Cerebellar nuclear complex (tissue), 1 donor: Measurements from ENCODE around the gene TMEM151B.

Experiments used
- DNase-seq, 2 experiments: peaks; one replicate each; lab custom pipeline; 2025; lab: John Stamatoyannopoulos, UW

Gene TMEM151B

DNA sequence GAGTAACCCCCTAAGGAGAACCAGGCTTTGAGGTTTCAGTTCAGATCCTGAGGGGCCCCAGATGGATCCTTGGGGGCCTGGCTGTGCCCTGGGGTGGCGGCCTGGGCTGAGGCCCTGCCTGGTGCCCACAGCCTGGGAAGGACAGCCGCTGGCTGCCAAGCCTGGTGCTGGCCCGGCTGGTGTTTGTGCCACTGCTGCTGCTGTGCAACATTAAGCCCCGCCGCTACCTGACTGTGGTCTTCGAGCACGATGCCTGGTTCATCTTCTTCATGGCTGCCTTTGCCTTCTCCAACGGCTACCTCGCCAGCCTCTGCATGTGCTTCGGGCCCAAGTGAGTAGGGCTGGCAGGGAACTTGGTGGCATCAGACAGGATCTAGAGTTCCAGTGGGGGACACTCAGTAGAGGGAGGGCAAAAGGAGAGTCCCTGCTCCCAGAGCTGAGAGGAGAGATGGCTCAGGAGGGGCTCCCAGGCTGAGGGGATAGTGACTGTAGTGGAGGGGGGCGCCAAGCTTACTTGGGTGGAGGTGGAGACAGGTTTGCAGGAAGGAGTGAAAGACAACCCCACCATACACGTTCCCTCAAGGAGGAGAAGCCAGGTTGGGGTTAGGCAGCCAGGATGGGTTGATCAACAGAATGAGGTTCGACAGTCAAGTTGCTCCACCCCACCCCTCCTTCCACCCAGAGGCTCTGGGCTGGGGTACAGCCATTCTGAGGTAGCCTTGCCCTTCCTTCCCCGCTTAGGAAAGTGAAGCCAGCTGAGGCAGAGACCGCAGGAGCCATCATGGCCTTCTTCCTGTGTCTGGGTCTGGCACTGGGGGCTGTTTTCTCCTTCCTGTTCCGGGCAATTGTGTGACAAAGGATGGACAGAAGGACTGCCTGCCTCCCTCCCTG lies 37.3 kb upstream of the TMEM151B start:
- no peak for DNase-seq

DNA sequence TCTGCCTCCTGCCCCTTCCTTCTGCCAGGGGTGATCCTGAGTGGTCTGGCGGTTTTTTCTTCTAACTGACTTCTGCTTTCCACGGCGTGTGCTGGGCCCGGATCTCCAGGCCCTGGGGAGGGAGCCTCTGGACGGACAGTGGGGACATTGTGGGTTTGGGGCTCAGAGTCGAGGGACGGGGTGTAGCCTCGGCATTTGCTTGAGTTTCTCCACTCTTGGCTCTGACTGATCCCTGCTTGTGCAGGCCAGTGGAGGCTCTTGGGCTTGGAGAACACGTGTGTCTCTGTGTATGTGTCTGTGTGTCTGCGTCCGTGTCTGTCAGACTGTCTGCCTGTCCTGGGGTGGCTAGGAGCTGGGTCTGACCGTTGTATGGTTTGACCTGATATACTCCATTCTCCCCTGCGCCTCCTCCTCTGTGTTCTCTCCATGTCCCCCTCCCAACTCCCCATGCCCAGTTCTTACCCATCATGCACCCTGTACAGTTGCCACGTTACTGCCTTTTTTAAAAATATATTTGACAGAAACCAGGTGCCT lies 36.6 kb upstream of the TMEM151B start:
- DNase-seq: no peak

DNA sequence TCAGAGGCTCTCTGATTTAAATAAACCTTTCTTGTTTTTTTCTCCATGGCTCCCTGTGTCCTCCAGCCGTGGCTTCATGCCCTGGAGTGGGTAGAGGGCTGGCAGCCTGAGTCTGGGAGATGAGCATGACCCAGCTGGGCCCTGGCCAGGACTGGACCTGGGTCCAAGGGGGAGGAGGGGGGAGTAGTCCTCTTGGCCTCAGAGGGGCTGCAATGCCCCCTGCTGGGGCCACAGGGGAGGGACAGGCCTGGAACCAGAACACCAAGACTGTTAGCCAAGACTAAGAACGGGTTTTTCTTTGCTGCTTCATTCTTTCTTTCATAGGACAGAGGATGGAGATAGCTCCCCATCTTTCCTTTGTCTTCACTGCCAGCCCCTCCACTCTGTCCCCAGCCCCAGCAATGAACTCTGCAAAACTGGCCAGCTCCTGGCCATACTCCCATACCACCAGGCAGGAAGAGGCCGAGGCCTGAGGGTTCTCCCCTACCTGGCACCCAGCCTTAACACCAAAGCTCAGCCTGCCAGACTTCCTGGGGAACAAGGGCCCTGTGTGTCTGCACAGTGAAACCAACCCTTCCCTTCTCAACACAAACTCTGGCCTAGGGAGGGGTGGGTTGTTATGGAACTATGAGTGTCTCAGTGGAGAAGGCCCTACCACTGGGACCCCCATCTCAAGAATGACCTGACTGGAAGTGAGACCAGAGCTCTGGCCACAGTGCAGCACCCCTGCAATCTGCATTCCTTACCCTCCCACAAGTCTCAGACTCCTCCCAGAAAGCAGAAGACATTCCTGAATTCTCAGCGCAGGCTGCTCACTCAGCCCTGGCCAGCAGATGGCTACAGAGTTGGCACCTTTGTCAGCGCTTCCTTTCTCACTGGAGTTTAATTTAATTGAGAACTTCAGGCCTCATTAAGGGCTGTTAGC lies 35.9 kb upstream of the TMEM151B start:
- DNase-seq: peak in 1 of 2 experiments; percentile 75

DNA sequence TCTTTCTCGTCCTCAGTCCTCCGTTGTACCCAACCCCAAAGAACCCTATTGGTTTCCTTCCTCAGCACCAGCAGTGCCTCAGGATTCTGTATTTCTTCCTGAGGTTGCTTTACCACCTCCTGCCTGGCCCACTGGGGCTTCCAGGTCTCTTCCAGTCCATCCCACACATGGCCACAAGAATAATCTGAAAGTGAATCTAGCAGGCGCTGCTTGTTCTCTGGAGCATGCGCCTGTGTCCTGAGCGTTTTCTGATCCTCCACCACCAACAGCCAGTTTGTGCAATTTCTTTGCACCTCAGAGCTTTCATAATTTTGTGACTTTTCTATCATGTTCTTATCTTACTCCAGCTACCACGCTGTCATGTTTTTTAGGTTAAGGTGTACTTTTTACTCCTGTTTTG lies 35.0 kb upstream of the TMEM151B start:
- DNase-seq: no peak

DNA sequence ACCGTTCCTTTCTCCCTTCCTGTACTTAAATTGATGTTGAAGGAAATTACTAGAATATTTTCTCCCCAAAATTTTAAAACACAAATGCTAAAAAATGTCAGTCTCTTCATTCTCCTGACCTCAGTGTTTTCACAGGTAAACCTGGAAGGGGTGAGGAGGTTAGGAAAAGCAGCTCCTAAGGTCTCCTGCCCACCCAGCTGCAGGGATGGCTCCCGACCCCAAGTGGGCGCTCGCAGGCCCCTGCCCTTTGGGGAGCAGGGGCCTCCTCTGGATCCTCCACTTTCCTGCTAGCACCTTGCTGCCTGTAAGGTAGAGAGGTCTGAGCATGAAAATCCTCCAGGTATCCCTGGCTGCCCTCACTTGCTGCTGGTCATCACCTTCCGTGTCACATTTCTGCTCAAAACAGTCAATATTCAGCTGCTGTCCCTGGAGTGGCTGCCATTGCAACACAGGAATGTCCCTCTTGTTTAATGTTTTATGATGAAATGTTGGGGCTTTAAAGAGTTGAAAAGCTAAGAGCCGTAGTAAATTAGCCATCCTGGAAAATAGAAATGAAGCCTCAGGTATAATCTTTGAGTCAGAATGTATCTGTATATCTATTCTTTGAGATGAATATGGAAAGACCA lies 34.2 kb upstream of the TMEM151B start:
- no peak for DNase-seq

DNA sequence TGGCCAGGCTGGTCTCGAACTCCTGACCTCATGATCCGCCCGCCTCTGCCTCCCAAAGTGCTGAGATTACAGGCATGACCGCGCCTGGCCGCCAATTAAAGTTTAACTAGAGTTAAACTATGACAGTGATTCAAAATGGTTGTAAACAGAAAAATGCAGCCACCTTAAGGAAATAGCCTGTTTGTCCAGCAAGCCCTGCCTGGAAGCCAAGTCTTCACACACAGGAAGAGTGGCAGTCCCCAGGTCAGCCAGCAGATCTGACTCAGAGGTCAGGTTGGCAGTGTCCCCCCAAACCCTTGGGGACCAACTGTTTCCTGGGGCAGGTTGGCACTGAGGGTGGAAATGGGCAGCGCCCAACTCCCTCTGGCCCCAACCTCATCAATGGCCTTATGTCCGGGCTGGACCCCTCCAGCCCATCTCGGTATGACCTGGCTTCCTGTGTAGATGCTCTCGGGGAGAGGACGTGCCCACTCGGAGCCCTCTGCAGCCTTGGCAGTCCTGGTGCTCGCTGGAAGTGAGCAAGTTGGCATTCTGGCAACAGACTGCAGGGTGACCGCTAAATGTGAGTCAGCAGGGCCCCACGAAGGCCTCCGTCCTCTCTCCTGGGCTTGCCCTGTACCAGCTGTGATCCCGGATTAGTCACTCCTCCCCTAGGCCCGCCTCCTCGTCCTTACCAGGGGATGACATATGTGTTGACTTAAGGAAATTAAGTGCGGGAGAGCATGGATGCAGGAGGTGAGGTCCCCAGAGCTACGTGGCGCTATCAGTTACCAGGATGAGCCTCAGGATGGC lies 33.0 kb upstream of the TMEM151B start:
- DNase-seq: peak in 1 of 2 experiments; percentile 42

DNA sequence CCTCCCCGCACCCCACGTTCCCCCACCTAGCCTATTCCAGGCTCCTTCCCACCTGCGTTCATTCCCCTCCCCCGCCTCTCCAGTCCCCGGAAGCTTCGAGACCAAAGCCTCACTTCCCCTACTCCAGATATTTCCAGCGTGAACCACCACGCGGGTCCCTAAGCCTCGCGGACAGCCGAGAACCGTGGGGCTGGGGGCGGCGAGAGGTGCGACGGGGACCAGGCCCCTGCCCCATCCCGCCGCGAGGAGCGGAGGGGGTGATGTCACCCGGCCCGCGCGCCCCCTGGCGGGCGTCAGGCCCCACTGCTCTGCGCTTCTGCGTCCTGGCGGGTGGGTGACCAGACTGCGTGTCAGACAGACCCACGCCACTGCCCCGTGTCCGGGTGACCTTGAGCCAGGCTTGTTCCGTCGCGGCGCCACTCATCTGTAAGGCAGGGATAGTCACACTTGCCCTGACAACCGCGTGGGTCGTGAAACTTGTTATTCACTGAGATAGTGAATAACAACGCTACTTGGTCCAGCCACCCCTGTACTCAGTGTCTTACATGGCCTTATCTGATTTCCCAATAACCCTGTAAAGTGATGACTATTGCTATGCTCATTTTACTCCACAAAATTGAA lies 32.3 kb upstream of the TMEM151B start:
- DNase-seq: peak in 1 of 2 experiments; percentile 39

DNA sequence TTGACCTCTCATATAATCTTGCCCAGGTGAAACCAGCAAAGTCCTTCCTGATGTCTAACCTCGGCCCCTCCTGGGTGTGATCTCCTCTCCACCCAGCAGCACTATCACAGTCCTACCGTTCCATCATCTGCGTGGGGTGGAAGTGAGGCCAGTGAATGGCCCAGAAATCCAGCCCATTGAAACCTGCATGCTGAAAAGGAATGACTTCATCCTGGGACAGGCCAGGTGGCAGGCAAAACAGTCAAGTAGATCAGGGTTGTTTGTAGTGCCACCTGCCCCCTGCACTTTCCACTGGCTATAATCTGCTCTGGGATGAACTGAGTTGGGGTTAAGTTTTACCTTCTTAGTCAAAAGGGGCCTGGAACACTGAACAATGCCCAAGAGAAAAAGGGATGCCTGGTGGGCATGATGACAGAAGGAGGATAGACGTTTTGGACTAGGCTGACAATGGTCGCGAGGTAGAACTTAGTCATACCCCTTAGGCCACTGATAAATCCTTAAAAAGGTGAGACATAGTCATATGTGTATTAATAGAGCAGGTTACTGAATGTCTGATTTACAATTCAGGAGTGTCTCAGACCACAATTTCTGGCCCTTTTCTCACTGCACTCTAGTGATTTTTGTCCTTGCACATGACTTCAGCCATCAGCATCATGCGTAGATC lies 31.4 kb upstream of the TMEM151B start:
- DNase-seq: no peak

DNA sequence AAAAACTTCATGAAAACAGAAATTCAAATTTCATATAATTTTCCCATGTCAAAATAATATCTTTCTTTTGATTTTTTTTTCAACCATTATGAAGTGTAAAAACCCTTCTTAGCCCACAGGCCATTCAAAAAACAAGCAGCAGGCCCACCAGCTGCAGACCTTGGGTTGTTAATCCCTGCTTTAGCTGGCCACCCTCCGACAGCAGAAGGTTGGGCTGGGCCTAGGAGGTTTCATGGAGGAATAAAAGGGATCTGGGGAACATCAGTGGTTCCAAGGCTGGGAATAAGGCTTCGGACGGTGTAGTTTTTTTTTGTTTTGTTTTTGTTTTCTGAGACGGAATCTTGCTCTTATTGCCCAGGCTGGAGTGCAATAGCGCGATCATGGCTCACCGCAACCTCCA lies 26.9 kb upstream of the TMEM151B start:
- DNase-seq: no peak

DNA sequence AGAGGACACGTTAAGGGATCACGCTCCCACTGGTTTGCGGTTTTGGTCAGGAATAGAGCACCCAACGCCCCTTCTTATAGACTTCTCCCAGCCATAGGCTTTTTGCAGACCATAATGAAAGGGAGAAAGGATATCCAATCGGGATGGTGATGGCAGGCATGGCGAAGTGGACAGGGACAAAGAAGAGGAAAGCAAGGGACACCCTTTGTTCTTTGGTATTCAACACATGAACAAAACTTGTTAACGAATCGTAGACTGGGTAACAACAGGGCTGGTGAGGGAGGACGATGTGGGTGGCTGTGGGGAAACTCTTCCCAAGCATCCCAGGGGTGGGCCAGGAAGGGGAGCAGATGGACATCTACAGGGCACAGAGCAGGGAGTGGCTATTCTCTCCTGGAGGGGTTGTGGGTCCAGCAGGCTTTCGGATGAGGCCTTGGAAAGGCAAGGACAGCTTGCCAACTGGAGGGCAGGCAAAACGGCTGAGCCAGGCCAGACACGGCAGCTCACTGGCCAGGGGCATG lies 24.8 kb upstream of the TMEM151B start:
- peak in 1 of 2 experiments; percentile 63 for DNase-seq

DNA sequence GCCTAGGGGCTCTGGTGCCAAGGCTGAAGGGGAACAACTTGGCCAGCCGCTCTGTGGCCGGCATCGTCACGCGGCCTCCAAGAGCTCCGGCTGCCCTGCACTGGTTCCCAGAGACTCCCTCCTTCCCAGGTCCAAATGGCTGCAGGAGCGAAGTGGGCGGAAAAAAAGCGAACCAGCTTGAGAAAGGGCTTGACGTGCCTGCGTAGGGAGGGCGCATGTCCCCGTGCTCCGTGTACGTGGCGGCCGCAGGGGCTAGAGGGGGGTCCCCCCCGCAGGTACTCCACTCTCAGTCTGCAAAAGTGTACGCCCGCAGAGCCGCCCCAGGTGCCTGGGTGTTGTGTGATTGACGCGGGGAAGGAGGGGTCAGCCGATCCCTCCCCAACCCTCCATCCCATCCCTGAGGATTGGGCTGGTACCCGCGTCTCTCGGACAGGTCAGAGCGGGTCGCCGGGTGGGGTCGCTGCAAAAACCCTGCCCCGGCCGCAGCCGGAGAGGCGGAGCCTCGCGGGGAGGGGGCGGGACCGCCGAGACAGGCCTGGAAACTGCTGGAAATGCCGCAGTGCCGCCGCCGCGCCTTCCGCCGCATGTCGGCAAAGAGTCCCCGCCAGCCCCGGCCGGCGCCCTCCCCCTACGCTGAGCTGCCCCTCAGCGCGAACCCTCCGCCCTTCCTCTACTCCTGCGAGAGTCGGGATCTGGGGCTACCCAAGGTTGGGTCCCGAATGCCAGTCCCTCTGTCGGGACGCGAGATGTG lies 24.2 kb upstream of the TMEM151B start:
- peak in 1 of 2 experiments; percentile 74 for DNase-seq

DNA sequence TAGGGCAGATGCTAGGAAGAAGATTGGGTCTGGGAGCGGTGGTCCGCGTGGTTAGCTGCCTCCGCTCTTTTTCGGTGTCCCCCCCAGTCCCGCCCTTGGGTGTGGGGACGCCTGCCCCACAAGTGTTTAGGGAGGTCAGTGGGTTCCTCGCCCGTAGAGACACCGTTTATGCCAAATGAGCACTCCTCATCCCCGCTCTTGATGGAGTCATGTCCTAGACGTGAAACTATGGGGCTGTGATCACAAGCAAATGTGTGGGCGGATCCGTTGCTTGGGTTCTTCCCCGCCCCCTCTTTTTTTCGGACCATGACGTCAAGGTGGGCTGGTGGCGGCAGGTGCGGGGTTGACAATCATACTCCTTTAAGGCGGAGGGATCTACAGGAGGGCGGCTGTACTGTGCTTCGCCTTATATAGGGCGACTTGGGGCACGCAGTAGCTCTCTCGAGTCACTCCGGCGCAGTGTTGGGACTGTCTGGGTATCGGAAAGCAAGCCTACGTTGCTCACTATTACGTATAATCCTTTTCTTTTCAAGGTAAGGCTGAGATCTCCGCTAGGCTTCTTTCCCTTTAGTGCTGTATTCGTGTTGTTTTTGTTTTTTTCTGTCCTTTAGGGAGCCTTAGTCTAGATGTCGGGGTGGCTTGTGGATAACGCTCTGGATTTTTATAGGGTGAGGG lies 23.4 kb upstream of the TMEM151B start, which contains the start of gene HSP90AB1:
TSS of gene HSP90AB1 (plus strand) at position 439 of the 675 bp plus-strand sequence. CDS start 1,529 bp downstream, outside the sequence.
- peak; percentile 64 to 96 for DNase-seq

DNA sequence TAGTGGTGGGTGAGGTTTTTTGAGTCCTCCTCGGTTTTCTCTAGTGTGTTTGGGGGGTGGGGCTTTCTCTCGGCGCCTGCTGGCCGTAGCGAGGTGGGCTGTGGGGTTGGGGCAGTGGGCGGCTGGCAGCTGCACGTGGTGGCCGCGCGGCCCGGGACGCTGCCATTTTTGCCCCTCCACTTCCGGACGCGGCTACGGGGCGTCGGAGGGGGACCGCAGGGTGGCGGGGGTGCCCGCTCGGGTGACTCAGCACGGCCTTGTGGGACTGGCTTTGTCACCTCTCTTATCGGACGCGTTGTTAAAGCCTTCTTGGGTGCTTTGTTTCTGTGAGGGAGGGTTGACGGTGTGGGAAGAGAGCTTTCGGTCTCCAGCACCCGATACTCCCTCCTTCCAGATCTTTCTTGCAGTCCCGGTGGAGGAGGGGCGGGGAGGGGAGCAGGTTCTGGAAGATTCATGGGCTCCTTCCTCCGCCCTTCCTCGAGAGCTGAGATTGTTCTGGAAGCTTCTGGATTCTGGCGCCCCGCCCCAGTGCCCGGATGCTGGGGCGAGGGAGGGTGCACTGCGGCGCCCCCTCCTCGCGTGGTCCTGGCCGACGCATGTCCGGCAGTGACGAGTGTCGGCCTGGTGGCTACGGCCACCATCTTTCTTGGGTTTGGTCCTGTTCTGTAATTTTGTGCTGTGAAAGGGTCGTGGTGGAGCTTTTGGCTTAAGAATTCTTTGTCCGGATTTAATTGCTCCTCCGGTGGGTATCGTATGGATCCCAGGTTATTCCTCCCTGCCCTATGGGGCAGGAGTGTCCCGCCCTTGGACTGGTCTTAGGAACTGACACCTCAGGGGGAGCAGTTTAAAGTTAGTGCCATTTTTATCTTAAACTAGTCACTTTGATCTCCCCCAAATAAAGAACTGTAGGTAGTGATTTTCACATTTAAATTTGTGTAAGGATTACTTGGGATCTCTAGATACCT lies 22.6 kb upstream of the TMEM151B start:
- DNase-seq: no peak

DNA sequence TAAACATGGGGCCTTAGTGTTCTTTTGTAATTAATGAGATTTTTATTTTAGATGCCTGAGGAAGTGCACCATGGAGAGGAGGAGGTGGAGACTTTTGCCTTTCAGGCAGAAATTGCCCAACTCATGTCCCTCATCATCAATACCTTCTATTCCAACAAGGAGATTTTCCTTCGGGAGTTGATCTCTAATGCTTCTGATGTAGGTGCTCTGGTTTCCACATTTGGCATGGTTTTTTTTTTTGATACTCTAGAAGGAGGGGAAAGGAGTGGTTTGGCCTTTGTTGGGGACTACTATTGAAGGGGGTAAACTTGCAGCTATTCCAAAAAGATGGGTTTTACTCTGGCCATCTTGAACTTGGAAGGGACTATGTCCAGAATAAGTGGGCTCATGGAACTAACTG lies 21.7 kb upstream of the TMEM151B start:
- no peak for DNase-seq

DNA sequence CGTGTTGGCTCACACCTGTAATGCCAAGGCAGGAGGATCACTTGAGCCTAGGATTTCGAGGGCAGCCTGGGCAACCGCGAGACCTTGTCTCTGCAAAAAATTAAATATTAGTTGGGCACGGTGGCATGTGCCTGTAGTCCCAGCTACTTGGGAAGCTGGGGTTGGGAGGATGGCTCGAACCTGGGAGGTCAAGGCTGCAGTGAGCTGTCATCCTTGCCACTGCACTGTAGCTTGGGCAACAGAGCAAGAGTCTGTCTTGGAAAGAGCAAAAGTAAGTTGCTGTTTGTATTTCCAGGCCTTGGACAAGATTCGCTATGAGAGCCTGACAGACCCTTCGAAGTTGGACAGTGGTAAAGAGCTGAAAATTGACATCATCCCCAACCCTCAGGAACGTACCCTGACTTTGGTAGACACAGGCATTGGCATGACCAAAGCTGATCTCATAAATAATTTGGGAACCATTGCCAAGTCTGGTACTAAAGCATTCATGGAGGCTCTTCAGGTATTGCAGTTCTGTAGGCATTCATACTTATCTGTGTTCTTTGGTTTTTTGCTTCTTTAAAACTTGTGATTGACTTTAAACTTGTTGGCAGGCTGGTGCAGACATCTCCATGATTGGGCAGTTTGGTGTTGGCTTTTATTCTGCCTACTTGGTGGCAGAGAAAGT lies 21.0 kb upstream of the TMEM151B start:
- DNase-seq: no peak

DNA sequence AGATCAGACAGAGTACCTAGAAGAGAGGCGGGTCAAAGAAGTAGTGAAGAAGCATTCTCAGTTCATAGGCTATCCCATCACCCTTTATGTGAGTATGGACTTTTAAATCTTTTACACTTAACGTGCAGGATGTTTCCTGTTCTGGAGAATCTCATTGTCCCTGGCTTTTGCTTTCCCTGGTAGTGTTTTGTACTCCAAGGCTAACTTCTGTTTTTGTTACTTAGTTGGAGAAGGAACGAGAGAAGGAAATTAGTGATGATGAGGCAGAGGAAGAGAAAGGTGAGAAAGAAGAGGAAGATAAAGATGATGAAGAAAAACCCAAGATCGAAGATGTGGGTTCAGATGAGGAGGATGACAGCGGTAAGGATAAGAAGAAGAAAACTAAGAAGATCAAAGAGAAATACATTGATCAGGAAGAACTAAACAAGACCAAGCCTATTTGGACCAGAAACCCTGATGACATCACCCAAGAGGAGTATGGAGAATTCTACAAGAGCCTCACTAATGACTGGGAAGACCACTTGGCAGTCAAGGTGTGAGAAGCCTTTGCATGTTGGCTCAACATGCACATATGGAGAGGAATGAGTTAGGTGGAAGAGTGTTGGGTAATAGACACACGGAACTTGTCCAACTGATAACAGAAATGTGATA lies 20.1 kb upstream of the TMEM151B start:
- no peak for DNase-seq
